AG10803 (cell line): ENCODE measurements around the gene FOXO3.

Experiments used
- DNase-seq: peaks from one replicate; pipeline ENCODE4 v3.0.0; 2010; ENCODE audit warnings: low read depth
- H3K4me3 ChIP-seq: 2 replicates; pipeline ENCODE4 v1.5.1; 2011; ENCODE audit warnings: mild to moderate bottlenecking, low read length, control low read depth
- CTCF ChIP-seq: conservative IDR thresholded peaks from 2 replicates; pipeline ENCODE4 v1.5.1; 2011; ENCODE audit warnings: mild to moderate bottlenecking, low read length, control low read depth, inconsistent platforms

The FOXO3 gene

GRCh38 chr6:108706649-108707048 is 145.9 kb downstream of the FOXO3 start:
- H3K4me3 ChIP-seq: no peak overlapping the region
- no peak for DNase-seq
- no peak for TF ChIP-seq CTCF

GRCh38 chr6:108707328-108707976 is 146.7 kb downstream of the FOXO3 start:
- H3K4me3 ChIP-seq: no peak overlapping the region
- TF ChIP-seq CTCF: no peak
- DNase-seq: no peak

- no peak for DNase-seq
- H3K4me3 ChIP-seq: no peak overlapping the region
- no peak for TF ChIP-seq CTCF
Observed at GRCh38 chr6:108710030-108710429, 149.3 kb downstream of the FOXO3 start.

GRCh38 chr6:108710551-108710950 is 149.8 kb downstream of the FOXO3 start:
- DNase-seq: no peak
- no peak overlapping the region for H3K4me3 ChIP-seq
- TF ChIP-seq CTCF: no peak

GRCh38 chr6:108711071-108711470 is 150.4 kb downstream of the FOXO3 start:
- TF ChIP-seq CTCF: no peak
- no peak overlapping the region for H3K4me3 ChIP-seq
- no peak for DNase-seq

- no peak overlapping the region for H3K4me3 ChIP-seq
- peak; percentile 46 for DNase-seq
- no peak for TF ChIP-seq CTCF
Observed at GRCh38 chr6:108711826-108712225, 151.1 kb downstream of the FOXO3 start.

- no peak overlapping the region for H3K4me3 ChIP-seq
- no peak for DNase-seq
- no peak for TF ChIP-seq CTCF
Observed at GRCh38 chr6:108712946-108713345, 152.2 kb downstream of the FOXO3 start.
